Endothelial cell of umbilical vein (primary cell): ENCODE measurements around the gene MYL1. TPM values are rescaled to one million over a fixed set of nuclear protein-coding genes. Genes with fewer than 3 reads are reported as not detected.

Experiments
- BruUV-seq: library from RNA; stranded (reverse); fragments of 400-500 nt; replicated peaks from 2 replicates; lab custom pipeline; 2021; lab: Mats Ljungman, UMichigan
- CTCF ChIA-PET: fragments of 300-600, 350-600 bp; sonication (Branson Sonifier 250); formaldehyde crosslinking; loops from one replicate; lab custom pipeline; 2021; ENCODE audit warnings: antibody characterized with exemption, inconsistent platforms; lab: Charles Lee
- POLR2A ChIA-PET: fragments of 300-600, 350-600 bp; sonication (Branson Sonifier 250); formaldehyde crosslinking; loops from one replicate; lab custom pipeline; 2021; ENCODE audit warnings: antibody characterized with exemption, inconsistent platforms; lab: Charles Lee
- DNase-seq: peaks from one replicate; pipeline ENCODE4 v3.0.0-alpha.2; 2011; ENCODE audit warnings: low read depth, low spot score
- FAIRE-seq: peaks from 2 replicates; lab custom pipeline; 2011; peaks lifted over from hg19 to GRCh38; lab: Jason Lieb, UNC
- H2AFZ ChIP-seq: 2 replicates; pipeline ENCODE4 v1.6.0; 2012; ENCODE audit warnings: low read depth, low read length, control low read depth, inconsistent platforms
- H3K27ac ChIP-seq: 2 replicates; pipeline ENCODE4 v1.5.1; 2011; ENCODE audit warnings: low read depth, mild to moderate bottlenecking, control low read depth, low read length, moderate library complexity; ENCODE audit not compliant: insufficient read depth
- H3K27me3 ChIP-seq, 2 experiments: 2 replicates each; pipeline versions ENCODE4 v1.6.0 to v1.6.1; 2011; ENCODE audit warnings: low read length in 2 of 2, mixed read lengths in 1 of 2; ENCODE audit not compliant: control insufficient read depth in 2 of 2, insufficient read depth in 2 of 2
- H3K36me3 ChIP-seq, 2 experiments: 2 replicates in 1 of 2; 3 replicates in 1 of 2; pipeline ENCODE4 v1.5.1; 2011; ENCODE audit warnings: low read length in 2 of 2, mild to moderate bottlenecking in 1 of 2, moderate library complexity in 1 of 2; ENCODE audit not compliant: control insufficient read depth in 2 of 2, insufficient read depth in 2 of 2; ENCODE audit errors: extremely low read depth in 1 of 2
- H3K4me1 ChIP-seq: 3 replicates; pipeline ENCODE4 v1.5.1; 2011; ENCODE audit warnings: mild to moderate bottlenecking, low read length; ENCODE audit not compliant: control insufficient read depth, insufficient read depth; ENCODE audit errors: extremely low read depth
- H3K4me2 ChIP-seq: 2 replicates; pipeline ENCODE4 v1.6.1; 2011; ENCODE audit warnings: low read length, control low read depth, mixed read lengths; ENCODE audit not compliant: insufficient read depth
- H3K4me3 ChIP-seq, 3 experiments: fragments of 200-600 bp in 1 of 3; sonication (generic), shearing (Covaris generic) in 1 of 3; replicated peaks in 1 of 3; 2 replicates each; pipeline ENCODE4 v1.5.1; 2011 to 2016; ENCODE audit warnings: control low read depth in 3 of 3, low read length in 3 of 3, mild to moderate bottlenecking in 2 of 3, inconsistent platforms in 1 of 3, low read depth in 1 of 3, moderate library complexity in 1 of 3; ENCODE audit not compliant: insufficient read depth in 1 of 3
- H3K79me2 ChIP-seq: 2 replicates; pipeline ENCODE4 v1.6.0; 2012; ENCODE audit warnings: low read length, inconsistent platforms; ENCODE audit not compliant: control insufficient read depth, insufficient read depth
- H3K9ac ChIP-seq: replicated peaks from 2 replicates; pipeline ENCODE3; 2011; ENCODE audit warnings: low read length, control low read depth; ENCODE audit not compliant: insufficient read depth; ENCODE audit errors: extremely low read depth
- H3K9me1 ChIP-seq: replicated peaks from 3 replicates; pipeline ENCODE4 v1.6.0; 2011; ENCODE audit warnings: mild to moderate bottlenecking, low read length; ENCODE audit not compliant: control insufficient read depth, insufficient read depth; ENCODE audit errors: extremely low read depth
- H3K9me3 ChIP-seq: replicated peaks from 2 replicates; pipeline ENCODE4 v1.5.1; 2012; ENCODE audit warnings: low read length, inconsistent platforms; ENCODE audit not compliant: control insufficient read depth, insufficient read depth
- H4K20me1 ChIP-seq: replicated peaks from 2 replicates; pipeline ENCODE3; 2011; ENCODE audit warnings: mild to moderate bottlenecking, low read length; ENCODE audit not compliant: control insufficient read depth, insufficient read depth; ENCODE audit errors: extremely low read depth
- EZH2 ChIP-seq: IDR thresholded peaks from 2 replicates; pipeline ENCODE4 v1.6.1; 2012; ENCODE audit warnings: borderline replicate concordance, low read depth, mild to moderate bottlenecking, moderate library complexity, low read length, inconsistent platforms; ENCODE audit not compliant: severe bottlenecking
- FOS ChIP-seq: IDR thresholded peaks from 2 replicates; pipeline ENCODE4 v1.6.1; 2011; ENCODE audit warnings: mild to moderate bottlenecking, low read length, moderate library complexity, borderline replicate concordance; ENCODE audit not compliant: insufficient read depth
- GATA2 ChIP-seq: IDR thresholded peaks from 2 replicates; pipeline ENCODE4 v1.7.0; 2011; ENCODE audit warnings: low read depth, mild to moderate bottlenecking, moderate library complexity, mixed read lengths, low read length; ENCODE audit not compliant: insufficient read length, insufficient read depth
- JUN ChIP-seq: IDR thresholded peaks from 2 replicates; pipeline ENCODE4 v1.6.1; 2011; ENCODE audit warnings: borderline replicate concordance, low read depth; ENCODE audit not compliant: insufficient read length, insufficient read depth
- MAX ChIP-seq: IDR thresholded peaks from 2 replicates; pipeline ENCODE4 v1.6.1; 2011; ENCODE audit not compliant: insufficient read depth, insufficient read length
- MYC ChIP-seq: IDR thresholded peaks from one replicate; pipeline ENCODE4 v1.6.1; 2011; ENCODE audit warnings: mild to moderate bottlenecking, low read depth, low read length
- POLR2A ChIP-seq: IDR thresholded peaks from 2 replicates; pipeline ENCODE4 v1.6.1; 2012; ENCODE audit warnings: low read depth, mild to moderate bottlenecking, control low read depth, low read length
- POLR2AphosphoS5 ChIP-seq: IDR thresholded peaks from 2 replicates; pipeline ENCODE4 v1.6.1; 2012; ENCODE audit warnings: low read depth, mild to moderate bottlenecking, control low read depth, low read length, moderate library complexity; ENCODE audit not compliant: insufficient read depth
- dilution Hi-C: fragments of 300-500 bp; cut with MboI; formaldehyde crosslinking; loops from one replicate; pipeline ENCODE4 v1.15.0; 2019; ENCODE audit warnings: low sequenced_read_pairs; ENCODE audit not compliant: extremely low pct_ligation_motif_present
- intact Hi-C: fragments of 100-400 bp; cut with micrococcal nuclease; formaldehyde crosslinking; loops from one replicate; pipeline ENCODE4 v1.10.0; 2022
- polyA plus RNA-seq, 4 experiments: library from polyadenylated mRNA; depleted of rRNA in 3 of 4; stranded (reverse) in 3 of 4; unstranded in 1 of 4; fragments of >200 nt; gene quantifications; 2 replicates each; pipeline versions ENCODE4 v1.2.1 to v1.2.3, GENCODE V29; 2011 to 2012; ENCODE audit warnings: missing spikeins in 1 of 4
- total RNA-seq: library from RNA; stranded (reverse); gene quantifications from 2 replicates; pipeline ENCODE4 v1.2.3, GENCODE V29; 2021
- TF ChIP-seq, protein P1 (sequence below), 2 donors: IDR thresholded peaks; 1 replicate in 1 of 2; 2 replicates in 1 of 2; pipeline ENCODE4 v1.5.1; 2011; ENCODE audit warnings: low read length in 2 of 2, mild to moderate bottlenecking in 2 of 2, moderate library complexity in 2 of 2, control low read depth in 1 of 2, inconsistent platforms in 1 of 2, low read depth in 1 of 2; ENCODE audit not compliant: insufficient read depth in 1 of 2; ENCODE audit errors: extremely low read depth in 1 of 2

Gene MYL1
- total and polyA plus RNA-seq, 2 donors (not counting 3 experiments of a cell fraction or from before 2014, with no cell fraction given): not detected

DNA sequence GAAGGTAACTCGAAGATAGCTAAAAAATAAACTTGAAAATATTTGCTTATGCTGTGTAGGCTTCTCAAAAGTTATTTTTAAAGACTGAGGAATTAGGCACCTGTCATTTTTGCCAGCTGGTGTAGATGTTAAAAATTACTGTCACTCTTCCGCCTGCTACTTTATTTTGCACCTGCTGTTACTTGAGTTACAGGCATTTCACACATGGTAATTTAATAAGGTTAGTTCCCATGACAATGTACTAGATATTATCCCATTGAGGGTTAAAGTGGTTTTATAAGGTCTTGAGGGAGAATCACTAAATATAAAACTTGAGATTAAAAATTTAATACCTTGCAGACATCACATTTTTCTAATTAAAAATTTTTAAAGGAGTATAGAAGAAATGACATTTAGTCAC lies 26.6 kb downstream of the MYL1 start:
- Histone ChIP-seq H3K4me1 (no peaks in the 10 kb centered on the region), H3K9ac (no peak overlapping the region), H4K20me1 (no peaks in the 10 kb centered on the region), H3K4me2 (no peak overlapping the region), H3K9me1 (no peaks in the 10 kb centered on the region), H3K27me3 (no peaks in the 10 kb centered on the region), H3K9me3 (no peaks in the 10 kb centered on the region), H3K4me3 (no peak overlapping the region), H3K36me3 (no peaks in the 10 kb centered on the region), H2AFZ (no peak overlapping the region), H3K79me2 (no peaks in the 10 kb centered on the region), H3K27ac (no peak overlapping the region)
- FAIRE-seq (no peak), DNase-seq (no peak)
- CTCF ChIA-PET: no interaction called here
- no TSS peak for BruUV-seq
- POLR2A ChIA-PET: no interaction called here
- dilution Hi-C loops: no loop called here
- intact Hi-C loops: loop anchor here (1.0 kb wide), 1 partner anchor 23 kb away; no protein-coding TSS in a partner anchor
- TF ChIP-seq POLR2A (no peak), JUN (no peak), FOS (no peak)
- TF ChIP-seq, protein P1, sequence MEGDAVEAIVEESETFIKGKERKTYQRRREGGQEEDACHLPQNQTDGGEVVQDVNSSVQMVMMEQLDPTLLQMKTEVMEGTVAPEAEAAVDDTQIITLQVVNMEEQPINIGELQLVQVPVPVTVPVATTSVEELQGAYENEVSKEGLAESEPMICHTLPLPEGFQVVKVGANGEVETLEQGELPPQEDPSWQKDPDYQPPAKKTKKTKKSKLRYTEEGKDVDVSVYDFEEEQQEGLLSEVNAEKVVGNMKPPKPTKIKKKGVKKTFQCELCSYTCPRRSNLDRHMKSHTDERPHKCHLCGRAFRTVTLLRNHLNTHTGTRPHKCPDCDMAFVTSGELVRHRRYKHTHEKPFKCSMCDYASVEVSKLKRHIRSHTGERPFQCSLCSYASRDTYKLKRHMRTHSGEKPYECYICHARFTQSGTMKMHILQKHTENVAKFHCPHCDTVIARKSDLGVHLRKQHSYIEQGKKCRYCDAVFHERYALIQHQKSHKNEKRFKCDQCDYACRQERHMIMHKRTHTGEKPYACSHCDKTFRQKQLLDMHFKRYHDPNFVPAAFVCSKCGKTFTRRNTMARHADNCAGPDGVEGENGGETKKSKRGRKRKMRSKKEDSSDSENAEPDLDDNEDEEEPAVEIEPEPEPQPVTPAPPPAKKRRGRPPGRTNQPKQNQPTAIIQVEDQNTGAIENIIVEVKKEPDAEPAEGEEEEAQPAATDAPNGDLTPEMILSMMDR (IDR thresholded peaks at IDR 0.05; ENCODE audit: extremely low read depth in 1 of 2, insufficient read depth in 1 of 2, low read depth in 1 of 2, low read length in 2 of 2): no peak

DNA sequence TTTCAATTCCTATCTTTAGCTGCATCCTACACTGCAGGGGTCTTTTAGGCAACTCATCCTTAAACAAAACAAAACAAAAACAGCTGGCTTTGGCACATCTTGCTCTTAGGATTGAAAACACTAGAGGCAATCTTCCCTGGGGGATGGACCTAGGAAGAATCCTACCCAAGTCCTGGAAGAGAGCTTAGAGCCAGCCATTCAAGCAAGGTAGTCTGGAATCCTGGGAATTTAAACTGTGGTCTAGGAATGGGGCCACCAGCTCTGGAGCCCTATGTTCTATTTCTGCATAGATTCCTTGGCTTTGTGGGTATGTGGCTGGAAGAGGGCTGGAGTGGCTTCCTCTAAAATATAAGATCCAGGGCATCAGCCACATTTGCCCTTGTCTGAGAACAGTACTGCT lies 27.7 kb downstream of the MYL1 start:
- H3K4me3 ChIP-seq: no peak overlapping the region
- H3K9me1 ChIP-seq: no peaks in the 10 kb centered on the region
- BruUV-seq: no TSS peak
- H3K4me2 ChIP-seq: no peak overlapping the region
- dilution Hi-C loops: no loop called here
- TF ChIP-seq POLR2A: no peak
- no peak for TF ChIP-seq JUN
- TF ChIP-seq POLR2AphosphoS5: no peak
- TF ChIP-seq MAX: no peak
- no peak for TF ChIP-seq GATA2
- TF ChIP-seq FOS: no peak
- TF ChIP-seq, protein P1 (IDR thresholded peaks at IDR 0.05; ENCODE audit: extremely low read depth in 1 of 2, insufficient read depth in 1 of 2, low read depth in 1 of 2, low read length in 2 of 2): no peak
- no peak for TF ChIP-seq MYC
- no peak for TF ChIP-seq EZH2
- ChIA-PET CTCF (no interaction called here), POLR2A (no interaction called here)
- no peaks in the 10 kb centered on the region for H3K36me3 ChIP-seq
- H4K20me1 ChIP-seq: no peaks in the 10 kb centered on the region
- no peak for DNase-seq
- no peaks in the 10 kb centered on the region for H3K4me1 ChIP-seq
- no peak overlapping the region for H2AFZ ChIP-seq
- H3K27me3 ChIP-seq: no peaks in the 10 kb centered on the region
- FAIRE-seq: no peak
- H3K9me3 ChIP-seq: no peaks in the 10 kb centered on the region
- no peak overlapping the region for H3K9ac ChIP-seq
- no peaks in the 10 kb centered on the region for H3K79me2 ChIP-seq
- H3K27ac ChIP-seq: no peak overlapping the region
- intact Hi-C loops: no loop called here
